Right lobe of liver (tissue), 4 donors: ENCODE data around the gene ZP2.

Experiments
- CTCF ChIP-seq, 4 donors: fragments of 200-600 bp in 3 of 4; fragments of 450-650 bp in 1 of 4; IDR thresholded peaks; one replicate each; pipeline versions ENCODE4 v1.5.1 to v1.8.0; 2016 to 2022; ENCODE audit warnings: antibody characterized with exemption in 4 of 4, mild to moderate bottlenecking in 2 of 4
- POLR2A ChIP-seq: fragments of 450-650 bp; IDR thresholded peaks from one replicate; pipeline ENCODE4 v1.6.1; 2017; ENCODE audit warnings: antibody characterized with exemption, mild to moderate bottlenecking
- donor health status: DM: no; HTN: no; CAD: no.
- donor health status: DM: no; HTN: no; CAD: no.
- donor health status: DM: no; HTN: yes; CAD: no.

- TF ChIP-seq CTCF (IDR thresholded peaks at IDR 0.05), result no peak
- TF ChIP-seq POLR2A, result no peak
Observed at GRCh38 chr16:21257284-21257683, 45.9 kb upstream of the ZP2 start.
